ENCODE results near the gene FOXC1.

DNA sequence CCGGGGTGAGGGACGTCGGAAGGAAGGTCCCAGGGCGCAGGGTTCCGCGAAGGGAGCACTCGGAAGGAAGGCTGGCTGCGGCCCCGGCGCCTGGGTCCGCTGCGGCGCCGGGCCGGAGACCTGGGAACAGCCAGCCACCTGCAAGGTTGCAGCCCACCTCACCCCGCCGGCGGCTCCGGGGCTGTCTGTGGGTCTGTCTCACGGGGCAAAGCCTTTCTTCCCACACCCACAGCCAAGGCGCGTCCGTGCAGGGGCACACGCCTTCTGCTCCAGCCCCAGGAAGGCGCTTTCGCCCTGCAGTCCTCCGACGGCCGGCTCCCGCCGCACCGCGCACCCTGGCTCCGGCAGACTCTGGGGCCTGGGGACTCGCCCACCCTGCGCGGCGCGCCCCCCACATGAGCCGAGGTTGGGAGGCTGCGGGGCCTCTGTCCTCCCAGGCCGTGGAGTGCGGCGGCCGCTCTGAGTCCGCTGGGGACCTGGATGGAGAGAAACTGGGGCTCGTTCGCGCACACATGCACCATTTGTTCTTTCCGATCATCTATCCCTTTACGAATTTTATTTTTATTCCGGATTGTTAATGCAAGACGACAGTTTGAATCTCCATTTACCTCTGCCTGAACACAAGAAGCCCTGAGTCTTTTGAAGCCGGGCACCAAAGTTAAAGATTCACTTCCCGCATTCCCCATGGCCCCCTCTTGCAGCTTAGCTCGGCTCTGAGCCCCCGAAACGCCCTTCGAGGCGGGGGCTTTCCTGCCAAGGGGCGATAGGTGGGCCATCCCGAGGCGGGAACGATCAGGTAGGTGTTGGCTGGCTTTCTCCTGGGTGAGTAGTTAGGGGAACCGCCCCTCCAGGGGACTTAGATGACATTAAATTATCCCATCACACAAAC, 4.5 kb upstream of the FOXC1 start:
- TF ChIP-seq, protein P1, sequence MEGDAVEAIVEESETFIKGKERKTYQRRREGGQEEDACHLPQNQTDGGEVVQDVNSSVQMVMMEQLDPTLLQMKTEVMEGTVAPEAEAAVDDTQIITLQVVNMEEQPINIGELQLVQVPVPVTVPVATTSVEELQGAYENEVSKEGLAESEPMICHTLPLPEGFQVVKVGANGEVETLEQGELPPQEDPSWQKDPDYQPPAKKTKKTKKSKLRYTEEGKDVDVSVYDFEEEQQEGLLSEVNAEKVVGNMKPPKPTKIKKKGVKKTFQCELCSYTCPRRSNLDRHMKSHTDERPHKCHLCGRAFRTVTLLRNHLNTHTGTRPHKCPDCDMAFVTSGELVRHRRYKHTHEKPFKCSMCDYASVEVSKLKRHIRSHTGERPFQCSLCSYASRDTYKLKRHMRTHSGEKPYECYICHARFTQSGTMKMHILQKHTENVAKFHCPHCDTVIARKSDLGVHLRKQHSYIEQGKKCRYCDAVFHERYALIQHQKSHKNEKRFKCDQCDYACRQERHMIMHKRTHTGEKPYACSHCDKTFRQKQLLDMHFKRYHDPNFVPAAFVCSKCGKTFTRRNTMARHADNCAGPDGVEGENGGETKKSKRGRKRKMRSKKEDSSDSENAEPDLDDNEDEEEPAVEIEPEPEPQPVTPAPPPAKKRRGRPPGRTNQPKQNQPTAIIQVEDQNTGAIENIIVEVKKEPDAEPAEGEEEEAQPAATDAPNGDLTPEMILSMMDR (conservative IDR thresholded peaks at IDR 0.05; ENCODE audit: low read length): no peak
- no peak for TF ChIP-seq EZH2phosphoT487 (IDR thresholded peaks at IDR 0.05; ENCODE audit: borderline replicate concordance, low read depth, low read length)
